22Rv1 (cell line): ENCODE data around the gene PSMG3.

Experiments
- ZFX ChIP-seq: fragments of 450-650 bp; IDR thresholded peaks from 2 replicates; pipeline ENCODE4 v1.6.1; 2017; ENCODE audit warnings: antibody characterized with exemption, borderline replicate concordance
- TF ChIP-seq, protein P1 (sequence below): fragments of 450-650 bp; IDR thresholded peaks from 2 replicates; pipeline ENCODE4 v1.5.1; 2017; ENCODE audit warnings: mild to moderate bottlenecking

DNA sequence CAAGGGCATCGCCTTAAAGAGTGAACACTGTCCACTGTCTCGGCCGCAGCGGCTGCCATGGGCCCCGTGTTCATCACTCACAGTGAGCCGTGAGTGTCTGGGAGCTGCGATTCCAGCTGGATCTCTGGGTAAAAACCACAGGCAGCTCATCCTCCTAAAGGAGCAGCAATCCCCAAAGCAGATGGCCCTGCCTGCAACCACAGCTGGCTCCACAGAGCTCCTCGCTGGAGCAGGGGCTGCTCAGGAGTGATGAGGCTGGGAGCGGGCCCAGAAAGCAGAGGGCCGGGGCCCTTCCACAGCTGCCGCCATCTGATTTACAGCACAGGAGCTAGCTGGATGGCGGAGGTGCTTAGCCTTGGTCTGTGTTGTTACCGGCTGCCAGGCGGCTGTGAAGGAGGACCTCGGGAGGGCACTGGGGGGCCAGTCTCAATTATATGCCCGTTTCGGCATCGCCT is 7.2 kb downstream of the PSMG3 start:
- TF ChIP-seq, protein P1, sequence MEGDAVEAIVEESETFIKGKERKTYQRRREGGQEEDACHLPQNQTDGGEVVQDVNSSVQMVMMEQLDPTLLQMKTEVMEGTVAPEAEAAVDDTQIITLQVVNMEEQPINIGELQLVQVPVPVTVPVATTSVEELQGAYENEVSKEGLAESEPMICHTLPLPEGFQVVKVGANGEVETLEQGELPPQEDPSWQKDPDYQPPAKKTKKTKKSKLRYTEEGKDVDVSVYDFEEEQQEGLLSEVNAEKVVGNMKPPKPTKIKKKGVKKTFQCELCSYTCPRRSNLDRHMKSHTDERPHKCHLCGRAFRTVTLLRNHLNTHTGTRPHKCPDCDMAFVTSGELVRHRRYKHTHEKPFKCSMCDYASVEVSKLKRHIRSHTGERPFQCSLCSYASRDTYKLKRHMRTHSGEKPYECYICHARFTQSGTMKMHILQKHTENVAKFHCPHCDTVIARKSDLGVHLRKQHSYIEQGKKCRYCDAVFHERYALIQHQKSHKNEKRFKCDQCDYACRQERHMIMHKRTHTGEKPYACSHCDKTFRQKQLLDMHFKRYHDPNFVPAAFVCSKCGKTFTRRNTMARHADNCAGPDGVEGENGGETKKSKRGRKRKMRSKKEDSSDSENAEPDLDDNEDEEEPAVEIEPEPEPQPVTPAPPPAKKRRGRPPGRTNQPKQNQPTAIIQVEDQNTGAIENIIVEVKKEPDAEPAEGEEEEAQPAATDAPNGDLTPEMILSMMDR: no peak
- no peak for TF ChIP-seq ZFX
